ENCODE measurements around the gene LCLAT1.
"Not testable (repeated sequence)": the region's sequence is repeated elsewhere in the genome, so short reads cannot be mapped to it uniquely, and the experiment has no call there.

Gene LCLAT1

DNA sequence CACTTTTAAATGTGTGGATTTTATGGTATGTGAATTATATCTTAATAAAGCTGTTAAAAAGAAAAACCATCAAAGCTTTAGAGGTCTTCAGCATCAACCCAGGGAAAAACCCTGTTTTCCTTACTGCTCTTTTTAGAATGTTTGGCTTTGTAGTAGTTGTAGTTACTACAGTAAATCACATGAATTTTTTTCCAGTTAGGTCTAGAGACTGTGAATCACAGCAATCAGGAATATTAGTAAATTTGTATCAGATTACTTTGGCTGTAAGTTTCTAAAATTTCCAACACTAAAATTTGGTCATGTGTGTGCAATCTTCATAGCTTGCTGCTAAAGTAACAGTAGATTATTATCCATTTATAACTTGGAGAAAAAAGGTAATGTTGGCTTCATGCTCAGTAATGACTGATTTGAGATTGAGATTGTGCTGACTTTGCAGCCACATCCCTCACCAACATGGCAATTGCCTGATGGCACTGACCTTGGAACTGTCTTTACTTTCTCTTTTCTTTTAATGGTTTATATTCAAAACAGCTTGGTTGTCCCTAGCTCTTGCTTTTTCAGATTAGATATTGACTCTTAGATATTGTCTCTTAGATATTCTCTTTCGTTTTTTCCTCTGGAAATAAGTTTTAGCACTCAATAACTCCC lies 41.1 kb downstream of the LCLAT1 start:
- no peak for DNase-seq

DNA sequence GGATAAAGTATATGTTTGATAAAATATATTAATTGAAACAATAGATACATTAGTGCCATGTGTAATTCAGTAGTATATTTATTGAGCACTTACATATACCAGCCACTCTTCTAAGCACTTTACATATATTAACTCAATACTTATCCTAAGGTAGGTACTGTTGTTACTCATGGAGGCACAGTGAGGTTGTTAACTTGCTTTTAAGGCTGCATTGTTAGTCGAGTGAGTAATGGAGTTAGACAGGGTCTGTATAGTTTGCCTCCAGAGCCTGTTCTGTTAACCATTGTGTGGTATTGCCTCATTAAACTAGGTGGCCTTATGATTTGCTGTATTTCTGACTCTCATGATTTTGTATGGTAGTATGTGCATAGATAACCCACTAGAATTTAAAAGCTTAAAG lies 44.2 kb downstream of the LCLAT1 start:
- DNase-seq = no peak

DNA sequence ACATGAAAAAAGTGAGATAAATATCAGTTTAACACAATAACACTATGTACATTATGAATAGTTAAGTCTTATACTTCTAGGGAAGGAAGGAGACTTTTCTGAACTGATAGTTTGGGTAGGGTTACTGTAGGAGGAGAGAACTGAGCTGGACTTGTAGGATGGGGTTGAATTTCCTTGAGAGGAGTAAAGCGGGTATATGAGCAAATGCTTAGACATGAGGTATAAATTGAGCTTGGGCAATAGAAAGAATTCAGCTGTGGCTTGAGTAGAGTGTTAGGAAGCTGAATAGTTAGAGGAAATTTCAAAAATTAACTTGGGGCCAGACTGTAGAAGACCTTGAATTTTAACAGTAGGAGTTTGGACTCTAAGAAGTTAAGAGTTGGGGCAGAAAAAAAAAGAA lies 45.1 kb downstream of the LCLAT1 start:
- no peak for DNase-seq

DNA sequence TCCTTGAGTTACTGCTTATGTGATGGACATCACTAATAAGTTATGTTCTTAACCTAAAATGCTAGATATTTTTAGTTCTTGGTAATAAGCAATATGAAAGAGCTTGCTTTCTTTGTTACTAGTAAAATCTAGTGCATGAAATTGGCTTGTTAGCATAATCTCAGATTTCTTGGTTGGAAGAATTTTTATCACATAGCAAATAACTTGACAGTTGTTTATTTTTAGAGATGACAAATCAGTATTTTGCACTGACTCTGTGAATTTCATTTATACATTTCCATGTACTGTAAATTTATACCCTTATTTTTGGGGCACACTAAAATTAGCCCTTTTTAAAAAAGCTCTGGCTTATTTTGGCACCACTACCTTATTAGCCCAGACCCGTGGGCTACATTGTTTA lies 45.6 kb downstream of the LCLAT1 start:
- no peak for DNase-seq

DNA sequence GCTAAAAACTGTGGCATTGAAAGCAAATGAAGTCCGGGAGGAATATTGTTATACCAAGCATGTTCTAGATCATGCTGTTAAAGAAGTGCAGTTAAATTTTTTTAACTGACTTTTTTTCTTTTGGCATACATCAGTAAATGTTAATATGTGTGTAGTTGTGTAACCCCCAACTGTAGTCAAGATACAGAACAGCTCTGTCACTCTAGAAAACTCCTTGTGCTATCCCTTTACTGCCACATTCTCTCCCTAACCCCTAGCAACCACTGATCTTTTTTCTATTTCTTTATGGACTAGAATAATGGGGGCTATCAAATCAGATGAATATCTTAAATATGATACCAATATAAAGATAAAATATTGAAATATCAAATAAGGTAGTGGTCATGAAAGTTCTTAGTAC lies 46.4 kb downstream of the LCLAT1 start:
- no peak for DNase-seq

DNA sequence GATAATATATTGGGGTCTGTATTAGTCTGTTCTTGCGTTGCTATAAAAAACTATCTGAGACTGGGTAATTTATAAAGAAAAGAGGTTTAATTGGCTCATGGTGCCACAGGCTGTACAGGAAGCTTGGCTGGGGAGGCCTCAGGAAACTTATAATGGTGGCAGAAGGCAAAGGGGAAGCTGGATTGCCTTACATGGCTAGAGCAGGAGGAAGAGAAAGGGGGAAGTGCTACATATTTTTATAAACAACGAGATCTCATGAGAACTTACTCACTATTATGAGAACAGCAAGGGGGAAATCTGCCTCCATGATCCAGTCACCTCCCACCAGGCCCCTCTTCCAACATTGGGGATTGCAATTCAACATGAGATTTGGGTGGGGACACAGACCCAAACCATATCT lies 48.9 kb downstream of the LCLAT1 start:
- DNase-seq = not testable (repeated sequence)

DNA sequence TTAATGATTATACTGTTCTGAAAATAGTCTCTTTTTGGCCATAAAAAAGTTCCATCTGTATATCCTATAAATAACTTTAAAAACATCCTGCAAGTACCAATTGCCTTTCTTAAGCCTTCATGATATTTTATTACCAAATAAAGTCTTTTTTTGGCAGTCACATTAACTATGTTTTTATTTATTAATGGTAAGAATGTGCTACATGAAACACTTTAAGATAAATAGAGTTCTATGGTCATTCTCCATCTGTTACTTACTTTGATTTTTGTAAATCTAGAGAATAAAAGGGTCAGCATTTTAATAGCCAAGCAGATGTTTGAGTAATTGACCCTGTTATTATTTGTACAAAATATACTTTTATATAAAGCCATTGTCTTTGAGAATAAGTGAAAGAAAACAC lies 52.6 kb downstream of the LCLAT1 start:
- no peak for DNase-seq

DNA sequence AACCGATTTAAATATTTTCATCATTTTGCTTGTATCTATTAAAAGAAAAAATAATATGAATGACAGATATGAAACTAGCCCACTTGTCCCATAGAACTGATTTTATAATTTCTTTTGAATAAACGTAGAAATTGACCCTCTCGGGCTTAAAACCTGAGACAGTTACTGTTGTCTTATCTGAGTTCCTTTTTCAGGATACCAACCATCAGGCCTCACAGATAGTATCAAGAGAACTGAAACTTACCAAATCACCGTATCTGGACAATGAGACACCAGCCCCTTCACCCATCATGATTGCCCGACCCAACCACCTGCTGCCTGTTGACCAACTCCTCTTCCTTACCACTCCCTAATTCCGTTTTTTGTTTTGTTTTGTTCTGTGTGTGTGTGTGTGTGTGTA lies 53.7 kb downstream of the LCLAT1 start:
- no peak for DNase-seq

DNA sequence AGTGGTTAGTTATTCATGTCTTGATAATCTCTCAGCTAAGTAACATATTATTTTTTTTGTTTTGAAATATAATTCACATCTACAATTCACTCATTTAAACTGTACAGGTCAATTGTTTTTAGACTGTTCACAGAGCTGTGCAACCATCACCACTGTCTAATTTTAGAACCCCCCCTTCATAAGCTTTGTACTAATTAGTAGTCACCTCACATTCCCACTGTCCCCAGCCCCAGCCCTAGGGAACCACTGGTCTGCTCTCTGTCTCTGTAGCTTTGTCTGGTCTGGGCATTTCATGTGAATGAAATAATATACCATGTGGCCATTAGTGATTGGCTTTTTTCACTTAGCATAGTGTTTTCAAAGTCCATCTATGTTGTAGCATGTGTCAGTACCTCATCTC lies 55.3 kb downstream of the LCLAT1 start:
- no peak for DNase-seq

DNA sequence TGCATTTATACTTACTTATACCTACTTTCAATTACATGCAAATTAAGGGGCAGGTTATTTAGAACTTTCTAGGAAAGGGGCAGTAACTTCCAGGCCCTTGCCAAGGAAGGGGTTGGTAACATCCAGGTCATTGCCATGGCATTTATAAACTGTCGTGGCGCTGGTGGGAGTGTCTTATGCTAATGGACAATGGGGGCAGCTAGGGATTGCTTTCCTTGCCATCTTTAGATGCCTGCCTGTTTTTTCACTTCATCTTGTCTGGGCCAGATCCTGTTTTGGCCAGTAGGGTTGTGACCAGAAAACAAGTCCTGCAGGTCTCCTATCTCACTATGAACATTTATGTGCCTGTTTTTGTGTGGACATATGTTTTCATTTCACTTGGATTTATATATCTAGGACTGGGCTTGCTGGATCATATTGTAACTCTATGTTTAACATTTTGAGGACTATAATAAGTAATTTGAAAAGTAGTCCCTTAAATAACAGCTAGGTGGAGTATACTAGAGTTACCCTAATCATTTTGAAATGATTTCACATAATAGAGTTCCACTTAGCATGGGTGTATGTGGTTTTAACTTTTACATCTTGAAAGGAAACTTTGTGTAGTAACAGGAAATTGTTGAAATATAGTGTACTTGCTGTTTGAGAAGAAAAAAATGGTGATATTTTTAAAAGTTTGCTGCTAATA lies 56.1 kb downstream of the LCLAT1 start:
- no peak for DNase-seq

DNA sequence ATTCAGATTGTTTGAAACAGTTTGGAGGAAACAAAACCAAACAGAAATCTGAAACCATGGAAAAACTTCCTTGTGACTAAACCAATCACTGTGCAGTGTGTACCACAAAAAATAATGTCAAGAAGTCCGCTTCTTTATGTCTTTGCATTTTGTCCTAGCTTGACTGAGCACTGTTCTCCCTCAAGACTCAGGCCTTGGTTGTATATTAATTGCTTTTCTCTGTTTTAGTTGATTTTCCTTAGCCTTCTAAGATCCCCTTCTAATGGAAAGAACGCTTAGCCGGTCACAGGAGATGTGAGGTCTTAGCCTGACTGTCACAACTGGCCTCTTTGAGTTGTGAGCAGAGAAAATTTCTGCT lies 56.6 kb downstream of the LCLAT1 start:
- no peak for DNase-seq

DNA sequence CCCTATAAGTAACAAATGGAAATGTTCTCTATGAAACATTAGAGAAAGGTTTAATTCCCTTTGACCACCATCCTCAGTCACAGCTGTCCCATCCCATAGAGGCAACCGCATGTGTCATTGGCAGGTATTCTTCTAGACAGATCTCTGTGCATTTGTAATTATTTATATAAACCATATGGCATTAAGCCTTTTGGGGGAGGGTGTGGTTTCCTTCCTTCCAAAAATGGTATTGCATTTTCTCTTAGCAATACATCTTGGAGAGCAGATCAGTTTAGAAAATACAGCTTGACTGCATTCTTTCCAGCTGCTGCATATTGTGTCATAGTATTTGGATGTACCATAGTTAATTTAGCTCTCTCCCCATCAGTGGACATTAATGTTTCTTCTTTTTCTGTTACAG lies 57.7 kb downstream of the LCLAT1 start:
- no peak for DNase-seq

DNA sequence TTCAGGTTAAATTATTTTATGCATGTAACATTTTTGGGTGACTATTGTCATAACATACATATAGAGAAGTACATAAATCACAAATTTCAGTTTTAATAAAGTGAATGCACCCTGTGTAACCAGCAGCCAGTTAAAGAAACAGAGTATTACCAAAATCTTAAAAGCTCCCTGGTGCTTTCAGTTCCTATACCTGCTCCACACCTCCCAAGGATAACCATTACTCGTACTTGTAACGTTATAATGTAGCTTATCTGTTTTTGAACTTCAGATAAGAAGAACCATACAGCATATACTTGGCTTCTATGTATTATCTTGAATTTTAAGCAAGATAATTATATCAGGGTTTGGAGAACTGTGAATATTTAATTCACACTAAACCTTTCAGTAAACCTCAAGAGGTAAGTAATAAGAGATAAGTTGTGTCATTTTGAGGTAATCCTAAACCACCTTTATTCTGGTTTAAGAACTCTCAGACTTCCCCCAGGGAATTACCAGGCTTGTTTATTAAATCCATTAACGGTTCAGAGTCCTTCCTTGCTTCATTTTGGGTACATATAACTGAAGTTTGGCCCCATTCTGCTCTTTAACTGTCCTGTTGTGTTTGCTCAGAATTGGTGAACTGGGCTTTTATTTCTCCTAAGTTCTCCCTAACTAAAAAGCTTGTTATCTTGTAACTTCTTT lies 58.6 kb downstream of the LCLAT1 start:
- no peak for DNase-seq

DNA sequence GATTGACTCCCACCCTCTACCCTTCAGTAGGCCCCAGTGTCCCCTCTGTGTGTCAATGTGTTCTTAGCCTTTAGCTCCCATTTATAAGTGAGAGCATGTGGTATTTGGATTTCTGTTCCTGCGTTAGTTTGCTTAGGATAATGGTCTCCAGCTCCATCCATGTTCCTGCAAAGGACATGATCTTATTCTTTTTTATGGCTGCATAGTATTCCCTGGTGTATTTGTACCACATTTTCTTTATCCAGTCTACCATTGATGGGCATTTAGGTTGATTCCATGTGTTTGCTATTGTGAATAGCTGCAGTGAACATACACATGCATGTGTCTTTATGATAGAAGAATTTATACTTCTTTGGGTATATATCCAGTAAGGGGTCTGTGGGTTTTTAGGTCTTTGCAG lies 60.4 kb downstream of the LCLAT1 start:
- DNase-seq = not testable (repeated sequence)

DNA sequence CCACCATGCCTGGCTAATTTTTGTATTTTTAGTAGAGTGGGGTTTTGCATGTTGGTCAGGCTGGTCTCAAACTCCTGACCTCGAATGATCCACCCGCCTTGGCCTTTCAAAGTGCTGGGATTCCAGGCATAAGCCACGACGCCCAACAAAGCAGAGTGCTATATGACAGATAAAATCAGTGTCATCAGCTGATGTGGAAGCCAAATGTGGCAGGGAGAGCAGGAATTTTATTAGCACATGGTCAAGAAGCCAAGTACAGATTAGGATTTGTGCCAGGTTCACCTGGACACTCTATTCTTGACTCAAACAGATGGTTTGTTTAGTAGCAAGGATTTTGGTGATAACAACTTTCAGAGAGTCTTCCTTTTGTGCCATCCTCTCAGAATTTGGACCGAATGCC lies 62.7 kb downstream of the LCLAT1 start:
- DNase-seq = no peak

DNA sequence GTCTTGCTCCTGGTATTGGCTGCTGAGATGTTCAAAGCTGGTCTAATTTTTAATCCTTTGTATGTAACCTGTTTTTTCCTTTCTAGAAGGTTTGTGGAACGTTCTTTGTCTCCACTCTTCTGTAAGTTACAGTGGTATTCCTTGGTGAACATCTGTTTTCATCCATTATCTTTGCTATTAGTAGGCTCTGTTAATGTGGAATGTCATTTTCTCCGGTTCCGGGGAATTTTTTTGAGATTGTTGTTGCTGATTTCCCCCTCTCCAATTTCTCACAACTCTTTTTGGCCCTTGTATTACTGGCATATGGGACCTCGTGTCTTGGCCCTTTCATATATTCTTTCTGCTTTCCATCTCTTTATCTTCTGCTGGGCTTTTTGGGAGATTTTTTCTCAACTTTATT lies 63.4 kb downstream of the LCLAT1 start:
- no peak for DNase-seq

DNA sequence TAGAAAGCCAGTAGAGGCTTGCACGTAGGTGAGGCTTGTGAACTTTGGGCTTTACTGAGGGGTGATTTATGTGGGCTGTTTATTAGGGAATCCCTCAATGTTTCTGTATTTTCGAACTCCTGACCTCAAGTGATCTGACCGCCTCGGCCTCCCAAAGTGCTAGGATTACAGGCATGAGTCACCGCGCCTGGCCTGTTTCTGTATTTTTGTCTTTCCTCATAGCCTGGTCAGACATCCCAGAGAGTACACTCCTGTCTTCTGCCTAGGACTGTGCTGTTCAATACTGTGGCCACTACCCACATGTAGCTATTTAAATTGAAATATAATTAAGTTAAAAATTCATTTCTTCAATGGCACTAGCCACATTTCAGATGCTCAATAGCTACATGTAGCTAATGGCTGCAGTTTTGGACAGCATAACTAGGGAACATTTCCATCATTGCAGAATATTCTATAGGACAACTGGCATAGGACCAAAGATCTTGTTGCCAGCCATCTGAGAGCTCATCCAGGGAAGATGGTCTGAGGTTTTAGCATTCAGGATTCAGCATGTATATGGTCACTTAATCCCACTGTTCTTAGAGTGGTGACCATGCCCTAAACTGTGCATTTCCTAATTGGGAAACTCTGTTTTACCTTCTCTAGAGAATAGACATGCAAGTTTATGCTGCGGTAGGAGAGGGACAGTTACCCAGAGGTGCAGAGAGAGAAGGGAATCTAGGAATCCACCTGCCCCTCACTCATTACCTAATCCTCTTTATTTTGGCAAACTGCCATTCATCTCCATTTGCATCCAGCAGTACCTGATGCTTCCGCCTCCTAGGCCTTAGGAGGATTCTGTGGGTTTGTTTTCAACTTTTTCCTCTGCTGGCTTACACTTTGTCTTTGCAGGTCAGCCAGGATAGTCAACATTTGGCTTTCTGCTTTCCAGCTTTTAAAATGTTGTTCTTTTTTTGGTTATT lies 64.4 kb downstream of the LCLAT1 start:
- peak; percentile 28 for DNase-seq

DNA sequence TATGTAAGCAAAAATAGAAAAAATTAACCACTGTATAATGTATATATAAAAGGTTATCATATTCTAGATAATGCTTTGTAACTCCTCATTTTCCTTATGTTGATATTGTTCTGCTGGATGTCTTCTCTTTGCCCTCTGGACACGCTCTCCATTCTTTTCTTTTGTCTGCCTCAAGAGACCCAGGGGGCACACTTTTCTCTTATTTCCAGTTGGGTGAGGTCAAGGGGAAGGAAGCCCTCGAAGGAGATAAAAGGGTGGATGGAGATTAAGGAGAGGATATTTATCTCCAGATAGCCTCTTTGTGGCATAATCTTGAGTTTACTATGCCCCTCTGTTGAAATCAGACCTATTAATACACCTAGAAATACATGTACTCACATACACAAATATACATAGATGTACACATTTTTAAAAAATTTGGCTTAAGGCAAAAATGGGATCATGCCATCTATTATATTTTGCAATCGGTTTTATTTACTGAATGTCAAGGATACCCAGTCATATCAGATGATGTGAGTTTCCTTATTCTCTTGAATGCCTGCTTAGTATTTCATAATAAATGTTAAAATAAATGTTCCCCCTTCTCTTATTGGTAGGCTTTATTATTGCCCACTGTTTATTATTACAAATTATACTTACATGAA lies 65.3 kb downstream of the LCLAT1 start:
- DNase-seq = no peak

DNA sequence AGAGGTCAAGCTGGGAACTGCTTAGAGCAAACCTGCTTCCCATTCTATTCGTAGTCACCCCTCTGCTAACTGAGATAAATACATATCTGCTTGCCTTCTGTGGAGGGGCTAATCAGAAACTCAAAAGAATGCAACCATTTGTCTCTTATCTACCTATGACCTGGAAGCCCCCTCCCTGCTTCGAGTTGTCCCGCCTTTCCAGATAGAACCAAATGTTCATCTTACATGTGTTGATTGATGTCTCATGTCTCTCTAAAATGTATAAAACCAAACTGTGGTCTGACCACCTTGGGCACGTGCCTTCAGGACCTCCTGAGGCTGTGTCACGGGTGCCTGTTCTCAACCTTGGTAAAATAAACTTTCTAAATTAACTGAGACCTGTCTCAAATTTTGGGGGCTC lies 66.6 kb downstream of the LCLAT1 start:
- DNase-seq = not testable (repeated sequence)

DNA sequence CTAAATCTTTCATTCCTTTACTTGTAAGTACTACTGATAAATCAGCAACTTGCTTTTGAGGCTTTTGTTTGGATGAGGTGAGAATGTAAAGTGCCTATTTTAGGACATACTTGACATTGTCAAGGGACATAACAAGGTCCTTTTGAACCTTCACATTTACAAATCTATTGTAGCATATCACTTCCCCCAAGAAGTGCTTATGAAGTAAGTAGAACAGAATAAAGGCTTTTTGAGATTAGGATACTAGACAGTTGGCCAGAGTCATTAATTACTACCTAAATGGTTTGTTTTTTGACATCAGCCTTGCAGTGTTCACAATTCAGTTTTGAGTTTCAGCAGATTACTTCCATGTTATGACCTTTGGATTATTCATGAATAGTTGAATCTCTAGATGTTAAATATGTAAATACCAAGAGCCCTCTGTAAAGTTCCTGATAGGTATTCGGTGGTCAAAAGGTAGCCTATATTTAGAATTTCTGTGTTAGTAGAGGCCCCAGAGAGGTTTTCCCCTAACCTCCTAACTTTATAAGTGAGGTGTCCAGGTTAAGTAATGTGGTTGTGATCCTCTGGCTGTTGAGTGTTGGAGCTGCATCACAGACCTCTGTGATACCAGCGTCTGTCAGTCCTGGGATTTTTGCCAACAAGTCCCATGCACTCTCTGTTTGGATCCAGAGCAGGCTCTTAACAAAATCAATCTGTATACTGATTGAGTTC lies 67.2 kb downstream of the LCLAT1 start:
- peak; percentile 47 for DNase-seq

DNA sequence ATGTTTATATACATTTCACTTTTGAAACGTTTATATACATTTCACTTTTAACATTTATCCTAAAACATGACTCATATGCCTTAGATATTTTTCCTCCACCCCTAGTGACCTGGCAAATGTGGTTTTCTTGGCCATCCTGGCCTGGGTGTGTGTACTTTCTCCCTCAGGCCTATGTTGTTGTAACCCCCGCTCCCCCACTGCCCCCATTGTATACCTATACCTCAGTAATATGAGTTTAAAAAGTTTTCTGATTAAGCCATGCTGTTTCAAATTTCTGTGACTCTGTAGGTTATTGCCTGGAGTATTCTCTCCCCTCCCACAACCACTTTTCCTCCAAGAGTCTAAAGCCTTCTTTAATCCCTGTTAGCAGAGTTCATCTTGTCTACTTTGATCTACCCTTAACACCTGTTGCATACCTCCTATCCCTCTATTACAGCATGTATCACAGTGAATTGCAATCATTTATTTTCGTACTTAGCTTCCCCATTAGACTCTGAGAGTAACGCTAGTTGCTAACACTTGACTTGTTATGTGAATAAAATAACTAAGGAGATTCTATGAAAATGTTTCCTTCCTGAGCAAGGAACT lies 67.9 kb downstream of the LCLAT1 start:
- DNase-seq = no peak

Measured in fibroblast of skin of back (primary cell).